Measurements from ENCODE around the gene GPD2.

GRCh38 chr2:156565066-156565710 lies 129.0 kb downstream of the GPD2 start:
- TF ChIP-seq, protein P1, sequence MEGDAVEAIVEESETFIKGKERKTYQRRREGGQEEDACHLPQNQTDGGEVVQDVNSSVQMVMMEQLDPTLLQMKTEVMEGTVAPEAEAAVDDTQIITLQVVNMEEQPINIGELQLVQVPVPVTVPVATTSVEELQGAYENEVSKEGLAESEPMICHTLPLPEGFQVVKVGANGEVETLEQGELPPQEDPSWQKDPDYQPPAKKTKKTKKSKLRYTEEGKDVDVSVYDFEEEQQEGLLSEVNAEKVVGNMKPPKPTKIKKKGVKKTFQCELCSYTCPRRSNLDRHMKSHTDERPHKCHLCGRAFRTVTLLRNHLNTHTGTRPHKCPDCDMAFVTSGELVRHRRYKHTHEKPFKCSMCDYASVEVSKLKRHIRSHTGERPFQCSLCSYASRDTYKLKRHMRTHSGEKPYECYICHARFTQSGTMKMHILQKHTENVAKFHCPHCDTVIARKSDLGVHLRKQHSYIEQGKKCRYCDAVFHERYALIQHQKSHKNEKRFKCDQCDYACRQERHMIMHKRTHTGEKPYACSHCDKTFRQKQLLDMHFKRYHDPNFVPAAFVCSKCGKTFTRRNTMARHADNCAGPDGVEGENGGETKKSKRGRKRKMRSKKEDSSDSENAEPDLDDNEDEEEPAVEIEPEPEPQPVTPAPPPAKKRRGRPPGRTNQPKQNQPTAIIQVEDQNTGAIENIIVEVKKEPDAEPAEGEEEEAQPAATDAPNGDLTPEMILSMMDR (IDR thresholded peaks at IDR 0.05; ENCODE audit: low read depth, low read length): no peak
- TF ChIP-seq POLR2A (IDR thresholded peaks at IDR 0.05; ENCODE audit: extremely low read depth, insufficient read length) (no peak), MAX (IDR thresholded peaks at IDR 0.05; ENCODE audit: low read depth, low read length) (no peak), MYC (IDR thresholded peaks at IDR 0.05; ENCODE audit: low read depth, low read length) (no peak)
